ENCODE measurements around the gene ZNF66.
"Not testable (repeated sequence)": the region's sequence is repeated elsewhere in the genome, so short reads cannot be mapped to it uniquely, and the experiment has no call there.

The ZNF66 gene

GRCh38 chr19:20776083-20777076, at the start of gene ZNF66:
Gene ZNF66 (plus strand): TSS chr19:20776304. CDS start chr19:20776448, 144 bp downstream.
- DNase-seq (ENCODE audit: low spot score): peak; percentile 98

- not testable (repeated sequence) for DNase-seq (ENCODE audit: low spot score)
These were observed 25.9 kb upstream of the ZNF66 start for GRCh38 chr19:20750169-20750568.

- DNase-seq (ENCODE audit: low spot score): not testable (repeated sequence)
These were observed 23.8 kb upstream of the ZNF66 start for GRCh38 chr19:20752291-20752690.

- DNase-seq (ENCODE audit: low spot score): not testable (repeated sequence)
These were observed 6.8 kb upstream of the ZNF66 start for GRCh38 chr19:20769225-20769736.

GRCh38 chr19:20787786-20788185, 11.7 kb downstream of the ZNF66 start:
- DNase-seq (ENCODE audit: low spot score): no peak

GRCh38 chr19:20791806-20792205, 15.7 kb downstream of the ZNF66 start:
- no peak for DNase-seq (ENCODE audit: low spot score)

- DNase-seq (ENCODE audit: low spot score): not testable (repeated sequence)
These were observed 30.5 kb downstream of the ZNF66 start for GRCh38 chr19:20806311-20807262.

GRCh38 chr19:20840371-20840770, 64.3 kb downstream of the ZNF66 start:
- no peak for DNase-seq (ENCODE audit: low spot score)
